Ovary (tissue), 9 donors: ENCODE data around the gene LDLRAD4. TPM values are rescaled to one million over a fixed set of nuclear protein-coding genes. Genes with fewer than 3 reads are reported as not detected.

ENCODE experiments used
- DNase-seq, 5 donors: peaks; one replicate each; pipeline ENCODE4 v3.0.0-alpha.2; 2019 to 2020
- H3K27ac ChIP-seq, 2 donors: fragments of 200-600 bp; one replicate each; pipeline versions ENCODE4 v1.5.1 to v1.8.0; 2019 to 2022
- H3K27me3 ChIP-seq: fragments of 200-600 bp; one replicate; pipeline ENCODE4 v1.8.0; 2022
- H3K36me3 ChIP-seq: fragments of 200-600 bp; sonication (generic); one replicate; pipeline ENCODE4 v1.5.1; 2019
- H3K4me1 ChIP-seq: one replicate; pipeline ENCODE4 v1.8.1; 2013; ENCODE audit warnings: mild to moderate bottlenecking, moderate library complexity; ENCODE audit not compliant: insufficient read depth
- H3K4me3 ChIP-seq: fragments of 200-600 bp; sonication (generic); one replicate; pipeline ENCODE4 v1.5.1; 2017
- H3K9me3 ChIP-seq, 2 donors: fragments of 200-600 bp in 1 of 2; sonication (generic) in 1 of 2; one replicate each; pipeline versions ENCODE4 v1.5.1 to v1.8.1; 2013 to 2019; ENCODE audit warnings: mild to moderate bottlenecking in 1 of 2, moderate library complexity in 1 of 2
- CTCF ChIP-seq, 3 donors: fragments of 450-650 bp in 2 of 3; fragments of 200-600 bp in 1 of 3; IDR thresholded peaks; one replicate each; pipeline versions ENCODE4 v1.5.1 to v1.8.0; 2016 to 2022; ENCODE audit warnings: antibody characterized with exemption in 3 of 3, mild to moderate bottlenecking in 1 of 3
- EP300 ChIP-seq: sonication (generic); formaldehyde crosslinking; IDR thresholded peaks from one replicate; pipeline ENCODE4 v1.6.1; 2017; ENCODE audit warnings: antibody characterized with exemption
- POLR2A ChIP-seq: fragments of 450-650 bp; IDR thresholded peaks from one replicate; pipeline ENCODE4 v1.6.1; 2017; ENCODE audit warnings: antibody characterized with exemption, mild to moderate bottlenecking, moderate library complexity
- WGBS, 3 donors: extraction: QIAGEN DNeasy Blood & Tissue Kit in 1 of 3; methylation state at CpG; one replicate each; pipeline versions ENCODE4 v1.1.5 to v1.1.7; 2013 to 2017; 5-methylcytosine and 5-hydroxymethylcytosine counted together
- intact Hi-C, 4 donors: fragments of 100-400 bp; cut with DNase I; formaldehyde crosslinking; loops; one replicate each; pipeline versions ENCODE4 v1.11.0 to v1.15.1; 2022 to 2023
- polyA plus RNA-seq, 2 donors: library from polyadenylated mRNA; stranded (reverse); fragments of 200-250 nt in 1 of 2; fragments of 350-450 nt in 1 of 2; fragmentation: Illumina TruSeq in 1 of 2; extraction: RNeasy Lipid Tissue Mini Kit (QIAGEN cat#74804) in 1 of 2; gene quantifications; one replicate each; pipeline ENCODE4 v1.2.3, GENCODE V29; 2013 to 2014
- total RNA-seq, 7 donors: library from RNA; depleted of rRNA in 2 of 7; stranded (reverse); fragments of >200 nt in 2 of 7; fragmentation: NEBNext Ultra II Directional in 3 of 7; extraction: Animal tissue kit (Norgen Biotek cat#: 25700) in 3 of 7; gene quantifications; one replicate each; pipeline versions ENCODE4 v1.1.0 to v1.2.4, GENCODE V29; 2016 to 2023
- donor health status: DM: no; HTN: no; CAD: no; lungs with moderate emphysema.
- donor health status: DM: no; HTN: no; CAD: no.
- donor health status: Bipolar disorder and iron deficiency.
- donor health status: DM: yes; HTN: yes; CAD: no.
- donor health status: DM: no; HTN: no; CAD: no.
- donor health status: DM: yes; HTN: yes; CAD: no.

Gene LDLRAD4
- total and polyA plus RNA-seq, 9 donors: 2.3 to 31.6 (median 8.3) TPM

- H3K36me3 ChIP-seq: no peaks in the 10 kb centered on the region
- no peak for DNase-seq
- H3K9me3 ChIP-seq: no peaks in the 10 kb centered on the region
- intact Hi-C loops: no loop called here
- no peak overlapping the region for H3K27ac ChIP-seq
- H3K4me3 ChIP-seq: no peak overlapping the region
- H3K27me3 ChIP-seq: no peaks in the 10 kb centered on the region
- TF ChIP-seq POLR2A (no peak), EP300 (no peak), CTCF (IDR thresholded peaks at IDR 0.05) (no peak)
- 70 to 81% (median 76%) methylated on average over 16 of the region's 16 CpGs for WGBS, 3 donors
- no peaks in the 10 kb centered on the region for H3K4me1 ChIP-seq
Measured at GRCh38 chr18:13397504-13398163, 179.1 kb downstream of the LDLRAD4 start.

DNA sequence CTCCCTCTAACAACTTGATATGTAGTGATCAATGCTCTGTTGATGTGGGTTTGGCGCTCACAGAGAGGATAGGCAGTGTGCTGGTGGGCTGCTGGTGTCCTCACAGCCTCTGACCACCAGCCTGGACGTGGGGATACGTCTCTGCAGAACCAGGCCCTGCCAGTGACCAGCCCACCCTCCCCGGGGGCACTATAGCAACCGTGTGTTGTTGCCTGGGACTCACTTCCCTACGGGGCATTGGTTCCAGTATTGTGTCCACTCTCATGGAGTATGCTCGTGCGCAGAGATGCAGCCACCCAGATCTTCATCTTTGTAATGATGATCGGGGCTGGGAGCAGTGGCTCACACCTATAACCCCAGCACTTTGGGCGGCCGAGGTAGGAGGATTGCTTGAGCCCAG lies 180.1 kb downstream of the LDLRAD4 start:
- no peak overlapping the region for H3K27ac ChIP-seq
- 92 to 95% (median 93%) methylated on average over 11 of the region's 11 CpGs for WGBS, 3 donors

DNA sequence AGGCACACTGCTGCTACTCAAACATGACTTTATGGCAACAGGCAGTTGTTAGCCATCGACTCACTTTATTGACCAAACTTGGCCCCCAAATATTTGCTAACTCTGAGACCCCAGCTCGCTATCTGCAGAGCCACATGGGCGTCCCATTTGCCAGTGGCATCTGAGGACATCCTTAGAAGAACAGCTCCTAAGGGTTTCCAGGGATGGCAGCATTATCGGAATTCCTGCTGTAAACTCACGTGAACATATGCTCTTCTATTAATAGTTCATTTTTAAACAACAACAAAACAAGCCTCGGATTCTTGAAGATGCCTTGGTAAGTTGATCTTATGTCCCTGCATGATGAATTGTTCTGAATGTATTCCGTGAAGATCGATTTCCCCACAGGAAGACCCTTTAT lies 181.0 kb downstream of the LDLRAD4 start:
- Histone ChIP-seq H3K9me3 (no peaks in the 10 kb centered on the region), H3K36me3 (no peaks in the 10 kb centered on the region), H3K27me3 (no peaks in the 10 kb centered on the region), H3K4me1 (no peaks in the 10 kb centered on the region), H3K27ac (no peak overlapping the region), H3K4me3 (no peak overlapping the region)
- no peak for DNase-seq
- WGBS, 3 donors: 68 to 85% (median 71%) methylated on average over 8 of the region's 8 CpGs
- TF ChIP-seq EP300 (no peak), CTCF (IDR thresholded peaks at IDR 0.05) (no peak), POLR2A (no peak)
- intact Hi-C loops: no loop called here

More for the DNA sequence above, 180.1 kb downstream of the LDLRAD4 start:
- H3K36me3 ChIP-seq: no peaks in the 10 kb centered on the region
- no peaks in the 10 kb centered on the region for H3K9me3 ChIP-seq
- no peak for DNase-seq
- no peaks in the 10 kb centered on the region for H3K4me1 ChIP-seq
- H3K4me3 ChIP-seq: no peak overlapping the region
- intact Hi-C loops: no loop called here
- TF ChIP-seq POLR2A (no peak), CTCF (IDR thresholded peaks at IDR 0.05) (no peak), EP300 (no peak)
- H3K27me3 ChIP-seq: no peaks in the 10 kb centered on the region

DNA sequence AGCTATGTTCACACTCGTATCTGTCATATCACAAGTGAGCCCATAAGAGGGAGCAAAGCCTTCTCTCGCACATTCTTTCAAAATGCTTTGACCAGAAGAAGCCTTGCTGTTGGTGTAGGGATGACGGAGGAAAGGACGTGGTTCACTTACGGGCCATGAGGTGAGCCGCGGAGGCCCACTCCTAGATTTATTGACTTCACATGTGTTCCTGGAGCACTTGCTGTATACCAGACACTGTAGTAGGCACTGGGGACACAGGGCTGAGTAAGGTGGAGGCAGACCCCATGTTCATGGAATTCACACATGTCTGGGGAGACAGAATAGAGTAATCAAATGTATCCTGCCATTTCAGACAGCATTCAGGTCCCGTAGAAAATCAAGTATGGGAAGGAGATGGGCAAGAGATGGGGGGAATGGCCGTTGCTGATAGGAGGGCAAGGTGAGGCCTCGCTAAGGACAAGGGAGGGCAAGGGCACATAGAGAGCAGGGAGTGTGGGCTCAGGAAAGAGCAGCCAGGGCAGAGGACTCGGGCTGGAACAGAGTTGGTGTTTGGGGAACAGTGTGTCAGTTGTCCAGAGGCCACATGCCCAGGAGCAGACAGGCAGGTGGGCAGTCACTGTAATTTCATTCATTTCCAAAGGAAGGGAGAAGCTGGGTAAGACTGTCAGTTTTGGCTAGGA lies 182.2 kb downstream of the LDLRAD4 start:
- H3K9me3 ChIP-seq: no peaks in the 10 kb centered on the region
- DNase-seq: no peak
- H3K27me3 ChIP-seq: no peaks in the 10 kb centered on the region
- H3K4me3 ChIP-seq: no peak overlapping the region
- 91 to 94% (median 92%) methylated on average over 11 of the region's 11 CpGs for WGBS, 3 donors
- TF ChIP-seq EP300: no peak
- no peak for TF ChIP-seq POLR2A
- no peak for TF ChIP-seq CTCF (IDR thresholded peaks at IDR 0.05)
- H3K27ac ChIP-seq: no peak overlapping the region
- H3K4me1 ChIP-seq: no peaks in the 10 kb centered on the region
- H3K36me3 ChIP-seq: no peaks in the 10 kb centered on the region
- intact Hi-C loops: no loop called here
